ENCODE results near the gene SCAF11.

- TF ChIP-seq CTCF (IDR thresholded peaks at IDR 0.05) (no peak), POLR2A (IDR thresholded peaks at IDR 0.05) (no peak)
Observed at GRCh38 chr12:45962553-45963325, 27.6 kb downstream of the SCAF11 start.
